Activated CD8-positive, alpha-beta memory T cell treated with anti-CD3 and anti-CD28 coated beads, Interleukin-2, amount 10 ng/mL, durations not matched to agents 7 days and 5 days (primary cell): Measurements from ENCODE around the gene RPL29. TPM values are rescaled to one million over a fixed set of nuclear protein-coding genes. Genes with fewer than 3 reads are reported as not detected.

ENCODE experiments used
- ATAC-seq: fragments of 150-1000 bp; cut with Tn5 transposase; one replicate; pipeline ENCODE4 v1.10.0; 2021; ENCODE audit warnings: moderate library complexity
- CTCF ChIA-PET: fragments of 350-600 bp; sonication (Branson Sonifier 250); formaldehyde crosslinking; loops from one replicate; lab custom pipeline; 2021; ENCODE audit warnings: antibody characterized with exemption; lab: Charles Lee
- DNase-seq: peaks from one replicate; pipeline ENCODE4 v3.0.0-alpha.2; 2020
- H3K27ac Mint-ChIP-seq: one replicate; pipeline ENCODE4 v1.8.0; 2021; ENCODE audit warnings: mild to moderate bottlenecking, mixed read lengths
- H3K27me3 Mint-ChIP-seq: one replicate; pipeline ENCODE4 v1.8.0; 2021; ENCODE audit warnings: mixed read lengths
- H3K36me3 Mint-ChIP-seq: one replicate; pipeline ENCODE4 v1.8.0; 2021; ENCODE audit warnings: mild to moderate bottlenecking, mixed read lengths
- H3K4me1 Mint-ChIP-seq: one replicate; pipeline ENCODE4 v1.8.0; 2021; ENCODE audit warnings: mixed read lengths
- H3K4me3 Mint-ChIP-seq: one replicate; pipeline ENCODE4 v1.8.0; 2021; ENCODE audit warnings: mild to moderate bottlenecking, moderate library complexity, mixed read lengths
- H3K9me3 Mint-ChIP-seq: one replicate; pipeline ENCODE4 v1.8.0; 2022; ENCODE audit warnings: low read depth, mixed read lengths
- total RNA-seq, 2 experiments: library from RNA; stranded (reverse); gene quantifications; one replicate each; pipeline ENCODE4 v1.2.3, GENCODE V29; 2021

RPL29 gene
- total RNA-seq, 2 experiments from 2014 or later, result 1,042 to 1,060 TPM

DNA sequence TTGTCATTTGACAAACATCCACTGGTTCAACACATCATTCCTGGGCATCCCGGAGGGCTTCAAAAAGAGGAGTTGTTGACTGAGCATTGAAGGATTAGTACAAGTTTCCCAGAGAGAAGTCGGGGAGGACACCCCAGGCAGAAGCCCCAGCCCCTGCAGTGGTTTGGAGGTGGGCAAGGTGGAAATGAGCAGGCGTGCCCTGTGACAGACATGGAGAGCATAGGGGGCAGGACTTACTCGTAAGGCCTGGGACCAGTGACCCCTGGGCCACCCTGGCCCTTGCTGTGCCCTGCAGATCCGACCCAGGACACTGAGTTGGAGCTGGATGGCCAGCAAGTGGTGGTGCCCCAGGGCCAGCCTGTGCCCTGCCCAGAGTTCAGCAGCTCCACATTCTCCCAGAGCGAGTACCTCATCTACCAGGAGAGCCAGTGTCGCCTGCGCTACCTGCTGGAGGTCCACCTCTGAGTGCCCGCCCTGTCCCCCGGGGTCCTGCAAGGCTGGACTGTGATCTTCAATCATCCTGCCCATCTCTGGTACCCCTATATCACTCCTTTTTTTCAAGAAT, 47.6 kb downstream of the RPL29 start:
- no peak overlapping the region for H3K4me3 Mint-ChIP-seq
- H3K36me3 Mint-ChIP-seq, result no peaks in the 10 kb centered on the region
- CTCF ChIA-PET, result interaction anchor here (1.1 kb wide), 1 partner anchor 26 kb away, joined by 5 read pairs; the partner anchor contains the start of gene ABHD14B

DNA sequence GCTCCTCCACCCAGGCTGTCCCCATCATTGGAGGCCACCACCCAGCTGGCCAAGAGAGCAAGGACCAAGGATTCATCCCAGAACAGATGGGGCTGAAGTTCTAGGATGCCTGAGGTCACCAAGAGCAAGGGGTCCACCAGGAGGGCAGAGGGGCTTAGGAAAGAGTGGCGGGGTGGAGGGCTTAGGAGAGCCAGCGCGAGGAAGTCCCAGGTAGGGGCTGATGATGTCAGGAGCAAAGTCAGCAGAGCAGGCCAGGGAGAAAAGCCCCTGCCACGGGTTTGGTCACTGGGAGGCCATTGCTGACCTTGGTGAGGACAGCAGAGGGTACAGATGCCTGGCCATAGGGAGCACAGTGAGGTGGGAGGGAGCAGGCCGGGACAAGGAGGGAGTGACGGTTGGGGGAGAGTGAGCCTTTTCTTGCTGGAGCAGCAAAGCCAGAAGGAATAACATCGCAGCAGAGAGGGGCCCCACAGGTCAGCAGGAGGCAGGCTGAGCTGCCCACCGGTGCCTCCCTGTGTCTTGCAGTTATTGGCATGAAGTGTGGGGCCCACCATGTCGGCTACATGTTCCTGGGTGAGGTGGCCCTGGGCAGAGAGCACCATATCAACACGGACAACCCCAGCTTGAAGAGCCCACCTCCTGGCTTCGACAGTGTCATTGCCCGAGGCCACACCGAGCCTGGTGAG, 48.3 kb downstream of the RPL29 start:
- DNase-seq (no peak), ATAC-seq (no peak)
- peaks cover 9% of the 10 kb centered on the region for H3K4me1 Mint-ChIP-seq
- CTCF ChIA-PET, result interaction anchor here (1.1 to 2.3 kb wide), 2 partner anchors 26 to 27 kb away, joined by 5 to 11 read pairs; partner anchors contain the start of genes ABHD14A and ABHD14B
- no peaks in the 10 kb centered on the region for H3K36me3 Mint-ChIP-seq
- H3K4me3 Mint-ChIP-seq, result no peak overlapping the region
- H3K27ac Mint-ChIP-seq, result no peak overlapping the region
- H3K27me3 Mint-ChIP-seq, result peaks cover 4% of the 10 kb centered on the region
- H3K9me3 Mint-ChIP-seq, result no peaks in the 10 kb centered on the region

More for the DNA sequence above, 47.6 kb downstream of the RPL29 start:
- Mint-ChIP-seq H3K27me3 (peaks cover 6% of the 10 kb centered on the region), H3K9me3 (no peaks in the 10 kb centered on the region), H3K27ac (no peak overlapping the region), H3K4me1 (peaks cover 3% of the 10 kb centered on the region)
- ATAC-seq (no peak), DNase-seq (no peak)

DNA sequence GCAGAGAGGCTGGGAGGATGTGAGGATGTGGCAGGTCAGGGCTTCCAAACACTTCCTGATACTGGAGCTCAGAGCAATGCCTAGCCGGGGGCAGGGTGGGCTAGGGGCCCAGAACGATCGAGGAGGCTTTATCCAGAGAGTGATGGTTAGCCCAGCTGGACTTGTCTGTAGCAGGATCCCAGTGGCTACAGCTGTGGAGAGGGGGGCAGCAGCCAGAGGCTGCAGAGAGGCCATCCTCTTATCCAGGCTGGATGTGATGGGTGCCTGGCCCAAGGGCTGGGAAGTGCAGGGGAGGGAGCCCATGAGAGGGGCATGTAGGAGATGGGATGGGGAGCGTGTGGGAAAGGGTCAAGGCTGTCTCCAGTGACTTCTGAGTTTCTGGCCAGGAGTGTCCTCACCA, 48.9 kb downstream of the RPL29 start:
- no peak overlapping the region for H3K27ac Mint-ChIP-seq
- peaks cover 4% of the 10 kb centered on the region for H3K27me3 Mint-ChIP-seq
- CTCF ChIA-PET, result interaction anchor here (2.3 kb wide), 1 partner anchor 28 kb away, joined by 11 read pairs; the partner anchor contains the start of genes ABHD14A and ABHD14B
- peaks cover 12% of the 10 kb centered on the region for H3K4me1 Mint-ChIP-seq
- no peak overlapping the region for H3K4me3 Mint-ChIP-seq
- ATAC-seq (no peak), DNase-seq (no peak)
- H3K36me3 Mint-ChIP-seq, result no peaks in the 10 kb centered on the region
- H3K9me3 Mint-ChIP-seq, result no peaks in the 10 kb centered on the region

DNA sequence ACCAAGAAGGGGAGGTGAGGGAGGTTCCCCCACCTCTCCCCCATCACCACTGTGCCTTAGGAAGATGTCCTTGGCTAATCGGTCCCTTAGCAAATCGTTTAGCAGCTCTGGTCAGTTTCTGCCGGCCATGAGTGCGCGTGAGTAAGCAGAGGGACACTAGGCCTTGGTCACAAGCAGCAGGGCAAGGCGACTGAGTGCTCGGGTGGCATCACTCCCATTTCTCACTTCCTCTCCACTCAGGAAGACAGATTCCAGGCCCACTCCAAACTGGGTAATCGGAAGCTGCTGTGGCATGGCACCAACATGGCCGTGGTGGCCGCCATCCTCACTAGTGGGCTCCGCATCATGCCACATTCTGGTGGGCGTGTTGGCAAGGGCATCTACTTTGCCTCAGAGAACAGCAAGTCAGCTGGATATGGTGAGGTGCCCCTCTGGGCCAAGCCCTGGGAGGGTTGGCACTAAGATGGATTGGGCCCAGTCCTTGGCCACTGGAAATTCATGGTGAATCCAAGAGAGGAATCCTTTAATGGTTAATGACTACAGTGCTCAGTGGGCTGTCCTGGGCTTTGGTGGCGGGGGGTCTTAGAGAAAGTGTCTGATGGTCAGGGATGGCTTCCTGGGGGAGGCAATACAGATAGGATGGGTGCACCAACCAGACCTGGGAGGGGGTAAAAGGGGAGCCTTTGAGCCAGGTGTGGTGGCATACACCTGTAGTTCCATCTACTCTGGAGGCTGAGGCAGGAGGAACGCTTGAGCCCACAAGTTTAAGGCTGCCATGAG, 49.6 kb downstream of the RPL29 start:
- H3K9me3 Mint-ChIP-seq, result no peaks in the 10 kb centered on the region
- H3K4me1 Mint-ChIP-seq, result peaks cover 14% of the 10 kb centered on the region
- peaks cover under 1% of the 10 kb centered on the region for H3K27me3 Mint-ChIP-seq
- ATAC-seq (no peak), DNase-seq (no peak)
- CTCF ChIA-PET, result interaction anchor here (2.3 kb wide), 1 partner anchor 28 kb away, joined by 11 read pairs; the partner anchor contains the start of genes ABHD14A and ABHD14B
- no peak overlapping the region for H3K4me3 Mint-ChIP-seq
- H3K36me3 Mint-ChIP-seq, result no peaks in the 10 kb centered on the region
- H3K27ac Mint-ChIP-seq, result no peak overlapping the region

DNA sequence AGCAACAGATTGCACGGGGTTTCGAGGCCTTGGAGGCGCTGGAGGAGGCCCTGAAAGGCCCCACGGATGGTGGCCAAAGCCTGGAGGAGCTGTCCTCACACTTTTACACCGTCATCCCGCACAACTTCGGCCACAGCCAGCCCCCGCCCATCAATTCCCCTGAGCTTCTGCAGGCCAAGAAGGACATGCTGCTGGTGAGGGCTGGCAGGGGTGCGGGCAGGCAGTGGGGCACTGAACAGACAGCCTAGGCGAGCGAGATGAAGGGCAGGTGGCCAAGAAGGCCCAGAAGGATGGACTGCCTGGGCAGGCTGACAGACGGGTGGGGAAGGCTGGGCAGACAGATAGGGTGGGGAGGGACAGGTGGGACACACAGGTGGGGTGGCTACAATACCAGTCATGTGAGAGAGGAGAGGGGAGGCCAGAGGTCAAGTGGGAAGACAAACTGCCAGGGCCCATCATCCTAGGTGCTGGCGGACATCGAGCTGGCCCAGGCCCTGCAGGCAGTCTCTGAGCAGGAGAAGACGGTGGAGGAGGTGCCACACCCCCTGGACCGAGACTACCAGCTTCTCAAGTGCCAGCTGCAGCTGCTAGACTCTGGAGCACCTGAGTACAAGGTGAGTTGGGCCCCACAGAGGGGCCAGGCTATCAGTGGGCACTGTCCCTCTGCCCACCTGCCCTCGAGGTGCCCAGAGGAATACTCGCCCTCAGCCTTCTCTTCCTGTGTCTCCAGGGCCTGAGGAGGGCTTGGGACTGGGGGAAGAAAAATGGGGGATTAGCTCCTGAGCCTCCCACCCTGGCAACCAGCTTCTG, 50.5 kb downstream of the RPL29 start:
- Mint-ChIP-seq H3K27ac (no peak overlapping the region), H3K9me3 (no peaks in the 10 kb centered on the region), H3K4me1 (peaks cover 23% of the 10 kb centered on the region), H3K27me3 (no peaks in the 10 kb centered on the region), H3K36me3 (peaks cover 4% of the 10 kb centered on the region), H3K4me3 (no peak overlapping the region)
- DNase-seq (no peak), ATAC-seq (no peak)
- CTCF ChIA-PET, result interaction anchor here (1.6 to 4.9 kb wide), 3 partner anchors 29 to 108 kb away, joined by 5 to 65 read pairs (median 11); partner anchors contain the start of genes ABHD14A and ABHD14B

DNA sequence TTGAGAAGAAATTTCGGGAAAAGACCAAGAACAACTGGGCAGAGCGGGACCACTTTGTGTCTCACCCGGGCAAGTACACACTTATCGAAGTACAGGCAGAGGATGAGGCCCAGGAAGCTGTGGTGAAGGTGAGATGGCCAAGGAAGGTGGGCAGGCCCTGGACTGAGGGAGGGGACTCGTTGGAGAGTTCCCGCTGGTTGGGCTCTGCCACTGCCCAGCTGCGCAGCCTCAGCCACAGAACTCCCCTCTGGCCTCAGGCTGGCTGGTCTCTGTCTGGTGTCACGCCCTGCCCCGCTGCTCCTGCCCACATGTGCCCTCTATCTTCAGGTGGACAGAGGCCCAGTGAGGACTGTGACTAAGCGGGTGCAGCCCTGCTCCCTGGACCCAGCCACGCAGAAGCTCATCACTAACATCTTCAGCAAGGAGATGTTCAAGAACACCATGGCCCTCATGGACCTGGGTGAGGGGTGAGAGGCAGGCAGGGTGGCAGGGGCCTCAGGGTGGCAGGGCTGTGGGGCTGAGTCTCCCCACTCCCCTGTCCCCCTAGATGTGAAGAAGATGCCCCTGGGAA, 51.2 kb downstream of the RPL29 start:
- ATAC-seq, result no peak
- H3K36me3 Mint-ChIP-seq, result peaks cover 5% of the 10 kb centered on the region
- H3K27me3 Mint-ChIP-seq, result no peaks in the 10 kb centered on the region
- DNase-seq, result no peak
- H3K4me1 Mint-ChIP-seq, result peaks cover 29% of the 10 kb centered on the region
- no peak overlapping the region for H3K27ac Mint-ChIP-seq
- H3K4me3 Mint-ChIP-seq, result no peak overlapping the region
- H3K9me3 Mint-ChIP-seq, result no peaks in the 10 kb centered on the region
- CTCF ChIA-PET, result interaction anchor here (0.9 to 4.9 kb wide), 4 partner anchors 29 to 200 kb away, joined by 3 to 65 read pairs (median 14); partner anchors contain the start of genes ABHD14A, ABHD14B and ACY1

Other genes starting within 250 kb of the RPL29 start
- gene IQCF6, start 216.7 kb downstream of the RPL29 start, total RNA-seq, result not detected
- gene IQCF2, start 134.3 kb downstream of the RPL29 start, total RNA-seq, result not detected
- not detected for gene IQCF5, start 120.3 kb downstream of the RPL29 start, total RNA-seq
- not detected for gene IQCF1, start 92.5 kb downstream of the RPL29 start, total RNA-seq
- 10 to 100 TPM; 25.4 to 38.0 TPM for gene RRP9, start 54.0 kb downstream of the RPL29 start, total RNA-seq
- 10 to 100 TPM; 15.8 to 19.0 TPM for gene PARP3, start 53.5 kb downstream of the RPL29 start, total RNA-seq
- gene GPR62, start 40.5 kb downstream of the RPL29 start, total RNA-seq, result not detected
- gene PCBP4, start 28.4 kb downstream of the RPL29 start, total RNA-seq, result 10 to 100 TPM; 11.4 to 21.1 TPM
- gene ABHD14B, start 21.8 kb downstream of the RPL29 start, total RNA-seq, result 10 to 100 TPM; 36.2 to 36.7 TPM
- 10 to 100 TPM; 11.8 to 13.7 TPM for gene ABHD14A, start 20.8 kb downstream of the RPL29 start, total RNA-seq
- 10 to 100 TPM; 18.1 to 21.3 TPM for gene ACY1, start 12.4 kb downstream of the RPL29 start, total RNA-seq
- gene DUSP7, start 60.7 kb upstream of the RPL29 start, total RNA-seq, result 10 to 100 TPM; 24.2 to 29.3 TPM
- gene POC1A, start 158.5 kb upstream of the RPL29 start, total RNA-seq, result 10 to 100 TPM; 29.3 to 29.5 TPM
- gene ALAS1, start 202.3 kb upstream of the RPL29 start, total RNA-seq, result 10 to 100 TPM; 61.3 to 84.2 TPM
- gene TLR9, start 229.8 kb upstream of the RPL29 start, total RNA-seq, result under 1 TPM in 1 of 2 experiments, not detected in 1; 0.64 TPM
- 100 to 1,000 TPM; 110 to 131 TPM for gene TWF2, start 243.3 kb upstream of the RPL29 start, total RNA-seq
- 10 to 100 TPM; 91.1 to 94.1 TPM for gene PPM1M, start 249.9 kb upstream of the RPL29 start, total RNA-seq